HG03196 (cell line): Measurements from ENCODE around the gene ZNF732.
"Not testable (repeated sequence)": the region's sequence is repeated elsewhere in the genome, so short reads cannot be mapped to it uniquely, and the experiment has no call there.

Experiments used
- ATAC-seq: cut with Tn5 transposase; IDR thresholded peaks from one replicate; pipeline ENCODE4 v1.9.1; 2021; ENCODE audit not compliant: unreplicated experiment

ZNF732 gene

DNA sequence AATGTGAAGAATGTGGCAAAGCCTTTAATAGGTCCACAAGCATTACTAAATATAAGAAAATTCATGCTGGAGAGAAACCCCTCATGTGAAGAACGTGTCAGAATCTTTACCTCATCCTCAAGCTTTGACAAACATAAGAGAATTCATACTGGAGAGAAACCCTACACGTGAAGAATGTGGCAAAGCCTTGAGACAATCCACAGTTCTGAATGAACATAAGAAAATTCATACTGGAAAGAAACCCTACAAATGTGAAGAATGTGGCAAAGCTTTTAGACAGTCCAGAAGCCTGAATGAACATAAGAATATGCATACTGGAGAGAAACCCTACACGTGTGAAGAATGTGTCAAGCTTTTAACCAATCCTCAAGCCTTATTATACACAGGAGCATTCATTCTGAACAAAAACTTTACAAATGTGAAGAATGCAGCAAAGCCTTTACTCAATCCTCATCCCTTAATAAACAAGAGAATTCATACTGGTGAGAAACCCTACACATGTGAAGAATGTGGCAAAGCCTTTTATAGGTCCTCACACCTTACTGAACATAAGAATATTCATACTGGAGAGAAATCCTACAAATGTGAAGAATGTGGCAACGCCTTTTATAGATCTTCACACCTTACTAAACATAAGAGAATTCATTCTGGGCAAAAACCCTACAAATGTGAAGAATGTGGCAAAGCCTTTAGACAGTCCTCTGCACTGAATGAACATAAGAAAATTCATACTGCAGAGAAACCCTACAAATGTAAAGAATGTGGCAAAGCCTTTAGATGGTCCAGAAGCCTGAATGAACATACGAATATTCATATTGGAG lies 51.1 kb downstream of the ZNF732 start:
- no peak for ATAC-seq

DNA sequence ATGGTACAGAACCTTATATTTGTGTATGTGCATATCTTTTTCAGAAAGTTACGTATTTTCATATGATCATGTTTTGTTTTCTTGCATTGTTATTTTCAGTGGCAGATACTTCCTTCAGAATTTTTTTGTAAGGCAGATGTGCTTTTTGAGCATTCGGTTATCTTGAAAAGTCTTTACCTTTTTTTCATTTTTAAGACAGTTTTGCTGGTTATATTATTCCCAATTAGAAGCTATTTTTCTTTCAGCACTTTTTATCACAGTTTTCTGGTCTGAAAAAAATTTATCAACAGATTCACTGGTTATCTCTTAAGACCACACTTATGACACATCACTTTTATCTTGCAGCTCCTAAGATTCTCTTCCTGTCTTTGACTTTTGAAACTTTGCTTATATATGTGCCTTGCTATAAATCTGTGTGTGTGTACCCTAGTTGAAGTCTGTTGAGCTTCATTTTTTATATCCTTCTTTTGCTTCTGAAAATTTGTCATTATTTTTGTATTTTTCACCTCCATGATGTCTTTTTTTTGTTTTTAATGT lies 53.1 kb downstream of the ZNF732 start:
- no peak for ATAC-seq

DNA sequence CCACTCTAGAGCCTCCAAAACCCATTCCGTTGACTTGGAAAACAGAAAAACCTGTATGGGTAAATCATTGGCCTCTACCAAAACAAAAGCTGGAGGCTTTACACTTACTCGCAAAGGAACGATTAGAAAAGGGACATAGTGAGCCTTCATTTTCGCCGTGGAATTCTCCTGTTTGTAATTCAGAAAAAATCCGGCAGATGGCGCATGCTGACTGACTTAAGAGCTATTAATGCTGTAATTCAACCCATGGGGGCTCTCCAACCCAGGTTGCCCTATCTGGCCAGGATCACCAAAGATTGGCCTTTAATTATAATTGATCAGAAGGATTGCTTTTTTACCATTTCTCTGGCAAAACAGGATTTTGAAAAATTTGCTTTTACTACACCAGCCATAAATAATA lies 60.8 kb downstream of the ZNF732 start:
- no peak for ATAC-seq

- no peak for ATAC-seq
These were observed 61.8 kb downstream of the ZNF732 start for GRCh38 chr4:243426-243825.

DNA sequence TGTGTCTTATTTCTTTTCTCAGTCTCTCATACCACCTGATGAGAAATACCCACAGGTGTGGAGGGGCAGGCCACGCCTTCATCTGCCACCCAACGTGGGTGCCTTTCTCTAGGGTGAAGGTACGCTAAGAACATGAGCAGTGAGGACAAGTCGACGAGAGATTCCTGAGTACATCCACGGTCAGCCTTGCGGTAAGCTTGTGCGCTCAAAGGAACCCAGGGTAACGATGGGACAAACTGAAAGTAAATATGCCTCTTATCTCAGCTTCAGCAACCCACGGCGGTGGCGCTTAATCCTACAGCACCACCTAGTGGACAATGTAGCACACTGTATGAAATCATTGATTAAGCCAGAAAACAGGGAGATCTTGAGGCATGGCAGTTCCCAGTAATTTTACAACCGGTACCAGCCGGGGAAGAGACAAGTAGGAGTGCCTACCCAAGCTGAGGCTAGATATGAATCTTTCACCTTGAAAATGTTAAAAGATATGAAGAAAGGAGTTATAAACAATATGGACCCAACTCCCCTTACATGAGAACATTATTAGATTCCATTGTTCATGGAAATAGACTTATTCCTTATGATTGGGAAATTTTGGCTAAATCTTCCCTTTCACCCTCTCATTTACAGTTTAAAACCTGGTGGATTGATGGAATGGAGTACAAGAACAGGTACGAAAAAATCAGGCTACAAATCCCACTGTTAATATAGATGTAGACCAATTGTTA lies 63.0 kb downstream of the ZNF732 start:
- ATAC-seq, result peak; percentile 73

- ATAC-seq, result not testable (repeated sequence)
These were observed 63.9 kb downstream of the ZNF732 start for GRCh38 chr4:241411-241810.

DNA sequence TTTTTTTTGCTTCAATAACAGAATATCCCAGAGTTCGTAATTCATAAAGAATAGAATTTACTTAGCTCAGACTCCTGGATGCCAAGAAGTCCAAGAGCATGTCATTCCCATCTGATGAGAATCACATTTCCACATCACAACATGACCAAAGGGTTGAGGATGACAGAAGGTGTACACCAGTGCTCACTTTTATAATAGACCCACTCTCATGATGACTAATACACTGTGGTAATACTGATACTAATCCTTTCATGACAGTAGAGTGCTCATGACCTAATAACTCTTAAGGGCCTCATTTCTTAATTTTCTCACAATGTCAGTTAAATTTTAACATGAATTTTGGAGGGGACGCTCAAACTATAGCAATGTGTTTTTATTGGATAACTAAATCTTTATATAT lies 69.2 kb downstream of the ZNF732 start:
- ATAC-seq, result no peak

GRCh38 chr4:234178-234577 lies 71.1 kb downstream of the ZNF732 start:
- no peak for ATAC-seq

DNA sequence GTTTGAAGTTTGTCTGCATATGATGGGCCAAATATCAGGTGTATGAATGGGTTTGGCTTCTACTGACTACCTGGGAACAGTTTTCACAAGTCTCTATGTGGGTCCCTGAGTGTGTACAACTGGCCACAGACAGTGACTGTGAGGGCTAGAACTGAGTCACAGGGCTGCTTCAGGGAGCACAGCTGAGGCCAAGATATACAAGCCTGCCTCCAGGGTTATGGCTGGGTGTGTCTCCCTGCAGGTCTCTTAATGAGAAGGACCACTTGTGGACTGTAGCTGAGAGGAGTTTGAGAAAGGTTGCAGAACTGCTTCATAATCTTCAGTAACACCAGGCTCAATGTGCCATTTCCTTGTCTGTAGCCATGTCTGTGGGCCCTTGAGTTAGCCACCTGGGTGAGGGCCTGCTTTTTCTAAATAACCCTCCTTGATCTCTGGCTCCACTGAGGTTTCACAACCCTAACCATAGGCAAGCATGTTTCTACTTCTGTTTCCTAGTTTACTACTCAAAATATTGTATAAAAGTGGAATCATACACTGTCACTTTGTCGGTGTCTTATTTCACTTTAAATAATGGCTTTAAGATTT lies 81.3 kb downstream of the ZNF732 start:
- no peak for ATAC-seq
